K562 (cell line): Measurements from ENCODE around the gene CBFA2T3. TPM values are rescaled to one million over a fixed set of nuclear protein-coding genes. Genes with fewer than 3 reads are reported as not detected.

ENCODE experiments used
- DMBX1 ChIP-seq: fragments of 250-450 bp; sonication (Bioruptor Pico); IDR thresholded peaks from 2 replicates; pipeline ENCODE4 v1.8.0; 2022; ENCODE audit warnings: inconsistent platforms, mild to moderate bottlenecking, moderate library complexity, borderline replicate concordance
- FOXP4 ChIP-seq: sonication (generic); formaldehyde crosslinking; IDR thresholded peaks from 2 replicates; pipeline ENCODE4 v1.8.0; 2022; ENCODE audit warnings: mild to moderate bottlenecking, missing genetic modification reagents, borderline replicate concordance
- MCM3 ChIP-seq: fragments of 450-650 bp; IDR thresholded peaks from 2 replicates; pipeline ENCODE4 v1.6.1; 2016
- MGA ChIP-seq: fragments of 450-650 bp; IDR thresholded peaks from 2 replicates; pipeline ENCODE4 v1.6.1; 2016; ENCODE audit warnings: mild to moderate bottlenecking, moderate library complexity
- MTA3 ChIP-seq: fragments of 450-650 bp; formaldehyde crosslinking; IDR thresholded peaks from 2 replicates; pipeline ENCODE4 v1.6.1; 2017; ENCODE audit warnings: mild to moderate bottlenecking, borderline replicate concordance
- OTX1 ChIP-seq: fragments of 450-650 bp; formaldehyde crosslinking; IDR thresholded peaks from 2 replicates; pipeline ENCODE4 v1.4.0; 2022; ENCODE audit warnings: mild to moderate bottlenecking
- SMAD3 ChIP-seq: fragments of 450-650 bp; formaldehyde crosslinking; conservative IDR thresholded peaks from 2 replicates; pipeline ENCODE4 v1.4.0; 2020; ENCODE audit warnings: mild to moderate bottlenecking
- ZNF408 ChIP-seq: fragments of 250-450 bp; sonication (Bioruptor Pico); IDR thresholded peaks from 2 replicates; pipeline ENCODE4 v1.4.0; 2020; ENCODE audit warnings: low read depth, mild to moderate bottlenecking, moderate library complexity
- ZNF41 ChIP-seq: fragments of 250-450 bp; sonication (Bioruptor Pico); conservative IDR thresholded peaks from 2 replicates; pipeline ENCODE4 v1.4.0; 2020; ENCODE audit warnings: mild to moderate bottlenecking
- ZNF592 ChIP-seq: fragments of 450-650 bp; IDR thresholded peaks from 2 replicates; pipeline ENCODE4 v1.6.1; 2017; ENCODE audit warnings: antibody characterized with exemption, mild to moderate bottlenecking
- ZNF695 ChIP-seq: fragments of 450-650 bp; formaldehyde crosslinking; IDR thresholded peaks from 2 replicates; pipeline ENCODE4 v1.4.0; 2020; ENCODE audit warnings: mild to moderate bottlenecking, moderate library complexity
- polyA plus RNA-seq, 8 experiments: library from polyadenylated mRNA; depleted of rRNA in 4 of 8; stranded (reverse) in 5 of 8; unstranded in 3 of 8; fragments of >200 nt; fragmentation: Nextera tagmentation in 2 of 8; fragmentation: Illumina TruSeq in 1 of 8; extraction: Ambion mirVana in 2 of 8; extraction: Trizol in 1 of 8; gene quantifications; 2 replicates each; pipeline versions ENCODE4 v1.2.1 to v1.2.3, GENCODE V29; 2011 to 2014; ENCODE audit warnings: inconsistent platforms in 1 of 8, missing spikeins in 1 of 8
- total RNA-seq, 7 experiments: library from RNA; depleted of rRNA in 6 of 7; stranded (reverse); fragments of >200 nt in 6 of 7; fragmentation: Illumina TruSeq in 2 of 7; extraction: Trizol in 2 of 7; gene quantifications; 2 replicates each; pipeline versions ENCODE4 v1.2.1 to v1.2.3, GENCODE V29; 2011 to 2021; ENCODE audit warnings: low replicate concordance in 1 of 7

CBFA2T3 gene
- total and polyA plus RNA-seq, 9 of the 15 experiments (the other 6 are each of a cell fraction or from before 2014, with no cell fraction given) = 2.3 to 145 (median 6.7) TPM

- TF ChIP-seq MGA (peak; percentile 81), OTX1 (CRISPR knock-in tag) (no peak), SMAD3 (CRISPR knock-in tag) (no peak), ZNF695 (CRISPR knock-in tag) (no peak), ZNF41 (CRISPR knock-in tag) (no peak), ZNF408 (no peak), FOXP4 (CRISPR knock-in tag) (no peak), MTA3 (0 out of 2 replicates have a peak, but pooled peaks have one; percentile 35), DMBX1 (CRISPR knock-in tag) (no peak), ZNF592 (peak; percentile 41; the same call in 1 of the 2 replicates), MCM3 (no peak)
Observed at GRCh38 chr16:89026121-89026612, 49.2 kb upstream of the CBFA2T3 start (continued).
